ENCODE results near the gene TAB2.
"Not testable (repeated sequence)": the region's sequence is repeated elsewhere in the genome, so short reads cannot be mapped to it uniquely, and the experiment has no call there.

The TAB2 gene

DNA sequence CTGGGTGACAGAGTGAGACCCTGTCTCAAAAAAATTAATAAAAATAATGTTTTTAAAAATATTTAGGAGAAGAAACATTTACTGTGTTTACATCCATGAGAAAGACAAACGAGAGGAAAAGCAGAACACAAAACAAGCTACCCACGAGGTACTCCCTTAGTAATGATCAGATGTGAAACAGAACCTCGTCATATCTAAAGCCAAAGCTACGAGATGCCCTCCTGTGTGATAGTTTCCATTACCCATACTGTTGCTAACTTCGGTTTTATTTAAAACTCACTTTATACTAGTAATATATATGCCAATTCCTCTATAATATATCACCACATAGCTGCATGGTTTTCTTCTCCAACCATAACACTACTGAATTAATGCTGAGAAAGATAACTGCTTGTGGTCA lies 103.6 kb downstream of the TAB2 start:
- no peak for DNase-seq

DNA sequence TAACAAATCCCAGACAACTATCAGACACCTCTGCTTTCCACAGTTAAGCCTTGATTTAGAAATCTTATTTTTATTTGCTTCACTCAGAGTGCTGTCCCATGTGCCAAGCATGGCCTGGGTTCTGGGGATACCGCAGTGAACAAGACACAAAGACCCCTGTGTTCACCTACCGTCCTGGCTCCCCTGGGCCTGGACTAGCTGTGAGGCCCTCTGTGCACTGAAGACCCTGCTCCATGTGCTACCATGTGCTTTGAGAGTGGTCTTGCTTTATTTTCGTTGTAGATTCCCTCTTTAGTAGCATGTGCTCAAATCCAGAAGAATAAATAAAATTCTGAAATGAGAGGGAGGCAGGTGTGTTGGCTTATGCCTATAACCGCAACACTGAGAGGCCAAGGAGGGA lies 105.1 kb downstream of the TAB2 start:
- no peak for DNase-seq

DNA sequence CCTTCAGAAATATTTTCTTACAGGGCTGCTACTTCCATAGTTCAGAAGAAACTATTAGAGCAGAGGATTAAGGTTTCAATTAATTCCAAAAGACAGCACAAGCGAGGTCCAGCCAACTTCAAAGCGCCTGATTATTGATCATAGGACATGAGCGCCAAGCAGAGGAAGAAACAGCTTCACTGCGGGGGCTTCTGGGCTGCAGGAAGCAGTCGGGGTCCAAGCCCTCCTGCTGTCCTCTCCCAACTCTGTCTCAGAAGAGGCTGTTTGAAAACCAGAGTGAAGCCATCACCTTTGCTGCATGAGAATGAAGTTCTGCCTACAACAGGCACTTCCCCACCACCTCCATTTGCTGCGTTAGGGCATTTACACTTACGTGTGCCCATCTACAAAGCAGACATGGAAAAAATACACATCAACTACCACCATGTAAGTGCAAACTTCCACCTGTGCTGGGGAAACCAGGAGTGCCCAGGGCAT lies 106.5 kb downstream of the TAB2 start:
- no peak for DNase-seq

DNA sequence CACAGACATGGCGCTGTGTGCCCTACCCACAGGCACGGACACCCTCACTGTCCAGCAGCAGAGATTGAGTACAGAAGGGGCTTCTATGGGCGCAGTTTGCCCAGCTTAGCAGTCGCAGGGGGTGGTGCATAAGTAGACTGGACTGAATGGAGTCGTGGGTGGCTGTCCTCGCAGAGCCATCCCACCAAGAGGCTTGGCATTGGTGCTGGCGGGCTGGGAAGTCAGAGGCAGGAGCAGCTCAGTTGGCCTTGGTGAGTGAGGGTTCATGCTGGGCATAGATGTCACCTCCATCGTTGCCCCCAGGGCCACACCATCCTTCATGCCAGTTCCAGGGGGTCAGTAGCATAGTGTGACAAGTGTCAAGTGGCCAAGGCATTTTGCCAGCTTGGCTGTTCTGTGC lies 107.7 kb downstream of the TAB2 start:
- no peak for DNase-seq

DNA sequence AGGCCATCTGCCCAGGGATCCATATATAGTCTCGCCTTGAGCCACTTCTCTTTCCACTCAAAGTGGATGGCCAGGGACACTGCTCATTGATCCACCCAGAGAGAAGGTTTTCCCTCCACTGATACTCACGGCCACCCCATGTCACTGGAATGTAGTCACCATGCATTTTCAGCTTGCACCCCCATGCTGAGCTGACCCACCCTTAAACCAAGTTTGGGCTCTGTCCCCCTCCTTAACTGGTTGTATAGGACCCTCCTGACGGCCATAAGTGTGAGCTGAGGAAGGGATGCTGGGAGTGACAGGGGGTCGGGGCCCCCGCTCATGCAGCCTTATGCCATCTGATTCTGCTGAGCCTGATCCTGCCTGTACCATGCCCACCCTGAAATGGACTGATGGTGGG lies 108.2 kb downstream of the TAB2 start:
- no peak for DNase-seq

DNA sequence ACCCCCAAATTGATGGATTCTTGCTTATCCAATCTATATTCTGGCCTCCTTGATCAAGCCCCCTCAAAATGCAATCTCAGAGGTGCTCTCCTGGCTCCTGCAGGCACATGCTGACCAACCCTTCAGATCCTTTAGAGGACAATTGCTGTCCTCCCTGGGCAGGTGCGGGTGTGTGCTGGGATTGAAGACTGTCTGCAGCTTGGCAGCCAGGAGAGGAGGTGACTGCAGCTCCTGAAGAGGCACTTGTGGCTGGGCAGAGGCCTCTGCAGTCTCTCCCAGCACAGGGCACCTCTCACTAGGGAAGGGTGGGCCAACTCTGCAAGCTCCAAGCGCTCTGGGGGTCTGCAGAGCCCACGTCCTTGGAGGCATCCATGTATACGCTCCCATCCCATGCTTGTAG lies 111.1 kb downstream of the TAB2 start:
- no peak for DNase-seq

DNA sequence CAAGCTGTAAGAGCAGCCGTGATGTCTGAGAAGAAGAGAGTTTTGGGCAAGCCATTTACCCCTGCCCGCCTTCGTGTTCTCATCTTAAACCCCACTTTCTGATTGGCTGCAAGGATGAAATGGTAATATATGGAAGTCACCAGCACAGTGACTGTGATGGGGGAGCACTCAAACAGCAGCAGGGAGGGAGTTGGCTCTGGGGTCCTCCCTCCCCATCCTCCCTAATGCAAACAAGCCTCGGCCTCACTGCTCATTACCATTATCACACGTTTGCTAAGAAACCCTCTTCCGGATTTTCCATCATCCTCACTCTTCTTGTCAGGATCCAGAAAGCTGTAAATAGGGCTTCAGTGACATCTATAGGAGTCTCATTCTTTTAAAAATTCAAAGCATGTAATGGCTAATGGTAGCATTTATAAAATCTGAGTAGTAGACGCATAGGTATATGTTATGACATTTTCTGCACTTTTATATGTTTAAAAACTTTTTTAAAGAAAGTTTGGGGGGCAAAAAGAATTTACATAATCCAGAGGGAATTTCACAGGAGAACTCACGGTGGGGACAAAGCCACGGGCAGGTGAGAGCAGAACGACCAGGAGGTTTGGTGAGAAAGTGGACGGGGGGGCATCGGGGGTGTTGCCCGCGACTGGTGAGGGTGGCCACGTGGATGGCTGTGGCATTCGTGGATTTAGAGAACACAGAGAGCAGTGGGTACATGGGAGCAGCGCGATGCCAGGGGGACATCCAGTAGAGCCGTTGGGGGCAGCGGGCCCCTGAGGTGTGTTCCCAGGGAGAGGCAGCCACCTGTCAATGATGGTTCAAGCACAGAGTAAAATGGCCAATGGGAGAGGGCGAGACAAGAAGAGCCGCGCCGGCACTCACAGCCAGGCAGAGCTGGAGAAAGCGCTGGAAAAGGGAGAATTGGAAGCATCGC lies 112.2 kb downstream of the TAB2 start:
- DNase-seq = no peak

DNA sequence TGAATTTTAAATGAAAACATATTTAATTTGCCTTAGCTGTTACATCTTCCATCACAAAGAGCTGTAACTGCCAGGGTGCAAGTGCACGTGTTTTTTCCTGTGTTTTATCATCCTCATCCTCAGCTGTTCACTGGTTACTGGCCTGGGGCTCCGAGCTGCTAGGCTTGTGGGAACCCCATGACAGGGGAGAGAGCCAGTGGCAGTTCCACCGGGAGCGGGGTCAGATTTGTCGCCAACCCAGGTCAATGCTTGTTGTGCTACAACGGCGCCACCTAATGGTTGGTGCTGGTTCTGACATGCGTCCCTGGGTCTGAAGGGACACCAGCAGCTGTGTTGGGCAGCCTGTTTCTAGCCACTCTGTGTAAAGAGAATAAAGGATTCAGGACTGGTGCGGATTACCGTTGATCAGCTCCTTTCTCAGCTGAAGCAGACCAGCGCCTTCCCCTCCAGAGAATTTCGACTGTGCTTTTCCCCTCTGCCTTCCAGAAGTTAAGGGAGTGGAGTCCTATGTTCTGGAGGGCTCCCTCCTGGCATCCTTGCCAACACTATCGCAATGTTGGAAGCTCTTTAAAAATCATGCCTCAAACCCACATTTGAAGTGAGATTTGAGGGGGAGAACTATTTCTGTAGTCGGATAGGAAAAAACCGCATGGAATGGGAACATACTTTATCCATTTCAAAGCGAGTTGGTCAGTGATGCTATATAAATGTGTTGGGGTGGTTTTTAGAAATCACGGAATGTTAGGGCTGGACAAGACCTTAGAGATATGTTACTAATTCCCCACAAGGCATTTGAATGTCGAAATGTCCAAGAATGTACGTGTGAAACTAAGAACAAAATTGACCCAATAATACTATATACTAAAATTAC lies 114.6 kb downstream of the TAB2 start:
- DNase-seq = peak; percentile 93

DNA sequence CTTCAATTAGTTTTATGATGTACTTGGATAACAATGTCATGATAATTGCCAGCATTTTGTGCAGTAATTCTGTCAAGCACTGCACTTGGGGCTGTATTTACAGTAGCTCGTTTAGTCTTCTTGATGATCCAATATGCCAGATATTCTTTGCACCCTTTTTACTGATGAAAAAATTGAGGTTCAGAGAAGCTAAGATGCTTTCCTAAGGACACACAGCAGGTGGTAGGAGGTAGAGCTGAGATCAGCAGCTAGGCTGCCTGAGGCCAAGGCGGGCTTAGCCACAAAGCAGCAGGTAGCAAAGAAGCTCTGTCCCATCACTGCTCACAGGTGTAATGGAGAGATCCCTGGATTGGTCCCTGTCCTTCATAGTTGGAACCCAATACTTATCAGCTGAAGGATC lies 115.9 kb downstream of the TAB2 start:
- DNase-seq = no peak

DNA sequence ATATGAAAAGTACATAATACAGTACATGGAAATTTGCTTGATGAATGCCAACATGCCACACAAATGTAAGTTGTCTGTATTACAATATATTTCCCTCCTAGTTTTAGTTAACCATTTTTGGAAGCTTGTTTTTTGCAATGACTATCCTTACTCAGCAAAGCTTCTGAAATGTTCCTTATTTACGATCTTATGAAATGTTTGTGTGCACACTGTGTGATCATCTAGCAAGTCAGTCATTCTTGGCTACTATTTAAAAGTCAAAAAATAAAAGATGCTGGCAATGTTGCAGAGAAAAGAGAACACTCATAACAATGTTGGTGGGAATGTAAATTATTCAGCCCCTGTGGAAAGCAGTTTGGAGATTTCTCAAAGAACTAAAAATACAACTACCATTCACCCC lies 116.4 kb downstream of the TAB2 start:
- no peak for DNase-seq

DNA sequence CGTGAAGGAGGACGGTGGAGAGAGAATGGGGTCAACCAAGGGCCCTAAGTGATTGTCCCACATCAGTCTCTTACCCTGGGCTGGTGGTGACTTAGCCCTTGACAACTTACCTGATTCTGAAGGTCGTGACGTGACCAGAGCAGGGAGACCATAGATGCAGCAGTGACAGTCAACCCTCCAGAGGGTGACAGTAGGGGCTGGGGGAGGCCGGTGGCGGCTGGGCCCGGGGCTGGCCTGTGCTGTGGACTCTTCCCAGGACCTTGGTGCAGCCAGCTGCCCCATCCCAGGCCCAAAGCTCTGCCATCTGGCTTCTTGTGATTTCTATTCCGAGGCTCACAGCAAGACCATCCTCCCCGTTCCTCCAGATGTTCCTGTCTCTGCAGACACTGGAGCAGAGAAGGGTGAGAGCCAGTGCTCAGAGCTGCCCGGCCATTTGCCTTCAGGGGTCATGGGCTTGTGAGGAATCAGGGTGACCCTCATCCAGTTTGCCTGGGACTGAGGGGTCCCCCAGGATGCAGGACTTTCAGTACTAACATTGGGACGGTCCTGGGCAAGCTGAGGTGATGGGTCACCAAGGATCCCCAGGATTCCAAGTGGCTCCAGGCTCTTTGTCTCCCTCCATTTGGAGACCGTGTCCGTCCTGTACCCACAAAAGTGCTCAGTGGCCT lies 118.5 kb downstream of the TAB2 start:
- no peak for DNase-seq

DNA sequence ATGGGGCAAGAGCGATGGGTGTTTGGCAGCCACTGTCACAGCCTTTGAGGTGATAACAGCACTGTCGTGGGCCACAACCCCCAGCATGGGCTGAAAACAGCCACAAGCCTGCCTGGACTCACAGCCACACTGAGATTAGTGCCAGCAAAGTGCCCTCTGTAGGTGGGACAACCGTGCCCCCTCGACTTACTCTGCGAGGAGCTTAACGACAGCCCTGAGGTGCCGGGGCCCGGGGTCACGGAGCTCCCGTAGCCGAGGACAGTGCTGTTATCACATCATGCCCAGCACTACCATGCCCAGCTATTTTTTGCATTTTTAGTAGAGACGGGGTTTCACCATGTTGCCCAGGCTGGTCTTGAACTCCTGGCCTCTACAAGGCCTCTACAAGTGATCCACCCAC lies 119.1 kb downstream of the TAB2 start:
- DNase-seq = no peak

DNA sequence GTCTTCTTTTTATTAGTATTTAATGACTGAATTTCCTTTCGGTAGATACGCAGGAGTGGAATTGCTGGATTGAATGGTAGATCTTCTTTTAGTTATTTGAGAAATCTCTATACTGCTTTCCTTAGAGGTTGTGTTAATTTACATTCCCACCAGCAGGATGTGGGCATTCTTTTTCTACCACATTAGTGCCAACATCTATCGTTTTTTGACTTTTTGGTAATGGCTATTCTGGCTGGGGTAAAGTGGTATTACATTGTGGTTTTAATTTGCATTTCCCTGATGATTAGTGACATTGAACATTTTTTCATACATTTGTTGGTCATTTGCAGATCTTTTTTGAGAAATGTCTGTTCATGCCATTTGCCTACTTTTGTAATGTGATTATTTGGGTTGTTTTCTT lies 119.7 kb downstream of the TAB2 start:
- DNase-seq = no peak

DNA sequence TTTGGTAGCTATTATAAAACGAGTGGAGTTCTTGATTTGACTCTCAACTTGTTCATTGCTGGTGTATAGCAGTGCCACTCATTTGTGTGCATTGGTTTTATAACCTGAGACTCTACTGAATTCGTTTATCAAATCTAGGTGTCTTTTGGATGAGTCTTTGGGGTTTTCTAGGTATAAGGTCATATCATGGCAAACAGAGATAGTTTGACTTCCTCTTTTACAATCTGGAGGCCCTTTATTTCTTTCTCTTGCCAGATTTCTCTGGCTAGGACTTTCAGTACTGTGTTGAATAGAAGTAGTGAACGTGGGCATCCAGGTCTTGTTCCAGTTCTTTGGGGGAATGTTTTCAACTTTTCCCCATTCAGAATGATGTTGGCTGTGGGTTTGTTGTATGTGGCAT lies 121.3 kb downstream of the TAB2 start:
- no peak for DNase-seq

DNA sequence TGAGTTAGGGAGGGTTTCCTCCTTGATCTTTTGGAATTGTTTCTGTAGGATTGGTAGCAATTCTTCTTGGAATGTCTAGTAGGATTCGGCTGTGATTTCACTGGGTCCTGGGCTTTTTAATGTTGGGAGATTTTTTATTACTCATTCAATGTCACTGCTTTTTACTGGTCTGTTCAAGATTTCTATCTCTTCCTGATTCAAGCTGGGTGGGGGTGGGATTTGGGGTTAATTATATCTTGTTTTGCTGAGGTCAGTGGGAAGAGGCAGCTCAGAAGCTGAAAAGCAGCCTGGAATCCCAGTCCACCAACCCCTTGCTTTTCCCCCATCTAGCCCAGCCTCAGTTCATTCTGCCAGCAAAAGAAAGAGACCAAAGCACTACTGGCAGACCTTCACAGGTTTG lies 122.1 kb downstream of the TAB2 start:
- DNase-seq = no peak

DNA sequence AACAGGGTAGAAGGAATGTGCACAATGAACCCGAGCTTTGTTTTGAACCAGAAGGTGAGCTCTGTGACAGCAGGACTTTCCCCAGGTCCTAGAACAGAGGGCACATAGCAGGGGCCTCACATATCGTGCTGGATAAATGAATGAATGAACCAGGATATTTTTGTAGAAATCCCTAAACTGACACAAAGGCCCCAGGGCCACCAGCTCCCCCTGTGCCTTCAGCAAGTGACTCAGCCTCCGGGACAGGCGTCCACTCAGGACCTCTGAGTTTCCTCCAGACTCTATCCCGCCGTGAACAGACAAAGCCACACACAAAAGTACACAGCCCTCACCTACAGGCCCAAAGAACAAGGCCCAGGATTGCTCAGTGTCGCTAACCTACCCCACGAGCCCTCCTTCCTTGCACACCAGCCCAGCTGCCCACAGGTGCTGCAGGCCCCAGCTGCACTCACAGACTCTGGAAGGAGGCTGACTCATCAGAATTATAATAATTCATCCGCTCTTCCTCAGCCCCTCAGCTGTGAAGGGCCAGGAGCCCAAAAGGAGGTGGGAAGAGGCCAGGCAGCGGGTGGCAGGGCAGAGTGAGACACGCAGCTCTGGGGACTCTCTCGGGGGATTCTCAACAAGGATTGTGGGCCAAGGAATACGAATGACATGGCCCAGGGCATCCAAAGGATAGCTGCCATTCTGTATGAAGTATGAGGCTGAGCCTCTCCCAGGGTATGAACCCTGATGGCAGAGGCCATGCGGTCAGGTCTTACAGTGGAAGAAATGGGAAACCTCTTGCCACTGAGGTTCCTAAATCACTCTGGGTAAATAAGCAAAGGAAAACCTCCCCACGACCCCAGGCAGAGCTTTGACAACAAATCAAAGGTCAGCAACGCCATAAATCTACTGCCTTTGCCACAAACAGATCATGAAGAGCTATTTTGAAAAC lies 123.5 kb downstream of the TAB2 start:
- no peak for DNase-seq

DNA sequence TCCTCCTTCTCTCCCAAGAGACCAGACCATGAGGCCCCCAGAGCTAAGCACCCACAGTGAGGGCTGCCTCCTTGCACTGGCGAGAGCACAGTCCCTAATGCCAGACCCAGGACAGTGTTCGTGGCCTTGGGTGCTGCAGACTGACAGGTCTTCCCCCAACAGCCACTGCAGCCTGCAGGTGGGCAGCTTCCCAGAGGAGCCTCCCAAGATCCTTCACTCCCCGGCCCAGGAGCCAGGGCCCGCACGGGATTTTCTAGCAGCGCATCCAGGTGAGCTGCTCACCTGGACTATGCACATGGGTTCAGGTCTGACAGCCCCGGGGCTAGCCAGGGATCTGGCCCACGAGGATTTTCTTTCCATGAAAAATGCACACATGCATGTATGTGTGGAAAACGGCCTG lies 124.2 kb downstream of the TAB2 start:
- no peak for DNase-seq

DNA sequence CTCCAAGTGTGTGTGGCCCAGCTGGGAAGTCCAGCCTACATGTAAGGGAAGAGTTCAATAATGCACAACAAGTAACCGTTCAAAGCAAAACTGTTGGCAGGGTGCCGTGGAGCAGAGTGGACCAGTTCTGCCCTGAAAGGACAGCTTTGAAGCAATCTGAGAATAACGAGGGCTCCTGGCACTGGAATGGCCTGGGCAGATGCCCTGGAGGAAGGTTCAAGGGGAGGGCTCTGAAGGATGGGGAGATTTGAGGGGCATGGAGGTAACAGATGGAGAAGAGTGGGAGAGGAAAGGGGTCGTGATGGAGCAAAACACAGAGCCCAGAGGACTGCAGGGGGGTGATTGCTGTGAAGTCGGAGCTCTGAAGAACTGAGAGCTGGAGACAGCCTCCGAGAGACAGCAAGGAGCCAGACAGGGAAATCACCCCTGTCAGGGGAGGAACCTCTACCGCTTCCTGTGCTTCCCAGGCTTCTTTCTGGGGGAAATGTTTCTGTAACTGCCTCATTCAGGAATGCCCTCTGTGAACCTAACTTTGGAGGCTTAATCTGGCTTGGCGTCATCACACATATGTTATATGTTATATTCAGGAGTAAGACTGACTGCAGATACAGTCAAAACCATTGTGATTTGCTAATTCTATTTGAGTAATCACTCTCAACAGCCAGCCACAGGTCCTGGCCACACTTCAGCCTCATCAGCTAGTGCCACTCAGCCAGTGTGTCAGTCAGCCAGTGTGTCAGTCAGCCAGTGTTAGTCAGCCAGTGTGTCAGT lies 126.1 kb downstream of the TAB2 start:
- DNase-seq = no peak

DNA sequence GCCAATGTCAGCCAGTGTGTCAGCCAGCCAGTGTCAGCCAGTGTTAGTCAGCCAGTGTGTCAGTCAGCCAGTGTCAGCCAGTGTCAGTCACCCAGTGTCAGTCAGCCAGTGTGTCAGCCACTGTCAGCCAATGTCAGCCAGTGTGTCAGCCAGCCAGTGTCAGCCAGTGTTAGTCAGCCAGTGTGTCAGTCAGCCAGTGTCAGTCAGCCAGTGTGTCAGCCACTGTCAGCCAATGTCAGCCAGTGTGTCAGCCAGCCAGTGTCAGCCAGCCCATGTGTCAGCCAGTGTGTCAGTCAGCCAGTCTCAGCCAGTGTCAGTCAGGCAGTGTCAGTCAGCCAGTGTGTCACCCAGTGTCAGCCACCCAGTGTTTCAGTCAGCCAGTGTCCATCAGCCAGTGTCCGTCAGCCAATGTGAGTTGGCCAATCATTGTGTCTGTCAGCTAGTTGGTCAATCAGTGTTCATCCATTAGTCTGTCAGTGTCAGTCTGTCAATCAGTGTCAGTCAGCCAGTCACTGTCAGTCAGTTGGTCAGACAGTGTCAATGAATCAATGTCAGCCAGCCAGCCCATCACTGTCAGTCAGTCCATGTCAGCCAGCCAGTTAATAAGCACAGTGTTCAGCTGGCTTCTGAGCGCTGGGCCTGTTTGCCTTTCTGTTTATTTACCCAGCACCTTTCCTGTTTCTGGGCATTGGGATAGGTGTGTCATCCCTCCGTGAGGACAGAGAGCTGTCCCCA lies 127.0 kb downstream of the TAB2 start:
- not testable (repeated sequence) for DNase-seq

DNA sequence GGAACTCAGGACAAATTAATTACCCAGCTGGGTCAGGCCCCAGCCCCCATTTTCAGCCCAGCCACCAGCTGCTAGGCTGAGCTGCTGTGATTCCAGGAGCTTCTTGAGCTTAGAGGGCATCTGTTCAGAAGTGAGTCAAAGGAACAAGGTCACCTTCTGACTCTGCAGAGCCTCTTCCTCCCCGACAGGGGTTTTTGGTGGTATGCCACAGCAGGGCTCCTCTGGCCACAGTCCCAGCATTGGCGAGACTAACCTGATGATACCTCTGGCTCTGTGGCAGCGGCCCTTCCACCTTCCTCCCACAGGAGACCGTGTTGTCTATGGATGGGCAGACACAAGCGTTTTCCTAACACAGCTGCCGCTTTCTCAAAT lies 127.6 kb downstream of the TAB2 start:
- no peak for DNase-seq

DNA sequence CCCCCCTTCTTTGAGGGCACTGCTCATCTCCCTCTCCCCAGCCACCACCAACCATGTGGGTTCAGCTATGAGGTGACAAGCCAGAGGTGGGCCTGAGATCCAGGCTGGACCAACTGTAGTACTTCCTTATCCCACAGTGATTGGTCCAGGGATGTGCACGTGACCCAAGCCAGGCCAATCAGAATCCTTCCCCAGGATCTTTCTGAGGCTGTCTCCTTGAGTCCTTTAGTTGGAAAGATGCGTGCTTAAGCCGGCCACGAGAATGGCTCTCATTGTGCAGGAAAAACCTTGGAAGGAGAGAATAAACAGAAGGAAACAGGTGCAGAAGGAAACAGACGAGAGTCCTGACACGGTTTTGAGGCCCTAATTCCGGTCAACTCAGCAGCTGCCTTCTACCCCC lies 128.1 kb downstream of the TAB2 start:
- no peak for DNase-seq

Measured in suppressor macrophage treated with lipopolysaccharide for 4 hours (primary cell).